NCI-H2227 treated with DMSO at 0.1 percent for 48 hours (cell line): ENCODE measurements around the gene AIG1.

Experiments used
- DNase-seq: peaks from one replicate; lab custom pipeline; 2025; lab: John Stamatoyannopoulos, UW

AIG1 gene

GRCh38 chr6:143370812-143371370 is 310.2 kb downstream of the AIG1 start:
- DNase-seq: no peak

GRCh38 chr6:143372199-143372882 is 311.7 kb downstream of the AIG1 start:
- no peak for DNase-seq

GRCh38 chr6:143374014-143374413 is 313.3 kb downstream of the AIG1 start:
- no peak for DNase-seq

DNA sequence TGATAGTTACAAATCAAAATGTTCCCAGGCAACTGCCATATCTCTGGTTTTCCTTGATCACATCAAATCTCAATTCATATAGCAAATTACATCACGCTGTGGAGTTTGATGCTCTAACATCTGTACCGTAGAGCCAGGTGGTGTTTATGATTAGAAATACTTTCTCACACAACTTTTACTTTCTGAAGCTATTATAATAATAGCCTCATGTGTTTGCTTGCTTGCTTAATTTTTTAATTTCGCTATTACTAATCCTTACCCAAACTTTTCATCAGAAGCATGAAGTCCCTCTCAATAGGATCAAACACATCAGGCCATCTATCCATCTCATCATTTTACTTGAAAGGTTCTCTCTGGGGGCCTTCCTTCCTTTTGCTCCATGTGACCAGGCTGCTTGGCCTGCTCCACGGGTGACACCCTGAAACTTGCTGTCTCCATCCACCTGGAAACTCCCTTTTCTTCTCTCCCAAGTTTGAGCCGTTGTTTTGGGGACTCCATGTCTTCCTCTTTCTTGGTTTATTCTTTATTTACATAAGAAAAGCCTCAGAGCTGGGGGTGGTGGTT is 314.4 kb downstream of the AIG1 start:
- no peak for DNase-seq

GRCh38 chr6:143376375-143376774 is 315.7 kb downstream of the AIG1 start:
- no peak for DNase-seq

- DNase-seq: no peak
Measured at GRCh38 chr6:143376861-143377260, 316.2 kb downstream of the AIG1 start.

GRCh38 chr6:143385636-143386035 is 324.9 kb downstream of the AIG1 start:
- DNase-seq: no peak

- DNase-seq: no peak
Measured at GRCh38 chr6:143390278-143390677, 329.6 kb downstream of the AIG1 start.
